Upper lobe of left lung (tissue), 6 donors: Measurements from ENCODE around the gene BEST1. TPM values are rescaled to one million over a fixed set of nuclear protein-coding genes. Genes with fewer than 3 reads are reported as not detected.
A peak's percentile ranks its signal among the peaks of the same experiment; 100 is the strongest.

Source experiments
- ATAC-seq, 2 donors: fragments of 200-7000 bp; cut with Tn5 transposase; one replicate each; pipeline ENCODE4 v1.9.1; 2022; ENCODE audit warnings: mild to moderate bottlenecking in 2 of 2, moderate library complexity in 2 of 2; ENCODE audit not compliant: low FRiP score in 2 of 2
- DNase-seq, 2 donors: peaks; one replicate each; pipeline ENCODE4 v3.0.0-alpha.2; 2019 to 2020
- H3K27ac ChIP-seq, 4 donors: fragments of 200-600 bp; sonication (generic); one replicate each; pipeline ENCODE4 v1.5.1; 2016 to 2019
- H3K27me3 ChIP-seq, 4 donors: fragments of 200-600 bp; sonication (generic); one replicate each; pipeline ENCODE4 v1.5.1; 2017 to 2019
- H3K36me3 ChIP-seq, 4 donors: fragments of 200-600 bp; sonication (generic); one replicate each; pipeline ENCODE4 v1.5.1; 2016 to 2019
- H3K4me1 ChIP-seq, 4 donors: fragments of 200-600 bp; sonication (generic); one replicate each; pipeline ENCODE4 v1.5.1; 2018 to 2019
- H3K4me3 ChIP-seq, 4 donors: fragments of 200-600 bp; sonication (generic); one replicate each; pipeline ENCODE4 v1.5.1; 2017 to 2019; ENCODE audit warnings: mild to moderate bottlenecking in 2 of 4, moderate library complexity in 1 of 4
- H3K9me3 ChIP-seq, 4 donors: fragments of 200-600 bp; sonication (generic); one replicate each; pipeline ENCODE4 v1.5.1; 2018 to 2019
- EP300 ChIP-seq, 4 donors: sonication (generic); formaldehyde crosslinking; IDR thresholded peaks; one replicate each; pipeline ENCODE4 v1.5.1; 2017; ENCODE audit warnings: antibody characterized with exemption in 4 of 4, control low read depth in 2 of 4
- POLR2A ChIP-seq, 4 donors: fragments of 450-650 bp; IDR thresholded peaks; one replicate each; pipeline ENCODE4 v1.5.1; 2016 to 2017; ENCODE audit warnings: antibody characterized with exemption in 4 of 4, mild to moderate bottlenecking in 2 of 4
- POLR2AphosphoS5 ChIP-seq, 2 donors: sonication (generic); formaldehyde crosslinking; IDR thresholded peaks; one replicate each; pipeline ENCODE4 v1.5.1; 2017; ENCODE audit warnings: antibody characterized with exemption in 2 of 2
- WGBS, 2 donors: methylation state at CpG; one replicate each; pipeline ENCODE4 v1.1.5; 2017 to 2018; 5-methylcytosine and 5-hydroxymethylcytosine counted together
- total RNA-seq, 6 donors: library from RNA; depleted of rRNA in 4 of 6; stranded (reverse); fragments of >200 nt in 4 of 6; gene quantifications; one replicate each; pipeline versions ENCODE4 v1.1.0 to v1.2.1, GENCODE V29; 2016 to 2021
- TF ChIP-seq, protein P1 (sequence below), 6 experiments: fragments of 450-650 bp in 4 of 6; fragments of 200-600 bp in 2 of 6; sonication (generic) in 2 of 6; IDR thresholded peaks; one replicate each; pipeline ENCODE4 v1.5.1; 2016 to 2019; ENCODE audit warnings: antibody characterized with exemption in 6 of 6
- donor health status: DM: no; HTN: no; CAD: no; lungs with moderate emphysema.
- donor health status: DM: no; HTN: yes; CAD: no; lungs with severe emphysema.

Gene BEST1
- total RNA-seq, 6 donors from 2014 or later, result 6.5 to 18.9 (median 10.4) TPM

- H3K9me3 ChIP-seq, result no peaks in the 10 kb centered on the region
- 79 to 85% methylated on average over 5 to 7 of the region's 7 CpGs for WGBS, 2 donors
- TF ChIP-seq POLR2AphosphoS5 (IDR thresholded peaks at IDR 0.05), result no peak
- TF ChIP-seq, protein P1, sequence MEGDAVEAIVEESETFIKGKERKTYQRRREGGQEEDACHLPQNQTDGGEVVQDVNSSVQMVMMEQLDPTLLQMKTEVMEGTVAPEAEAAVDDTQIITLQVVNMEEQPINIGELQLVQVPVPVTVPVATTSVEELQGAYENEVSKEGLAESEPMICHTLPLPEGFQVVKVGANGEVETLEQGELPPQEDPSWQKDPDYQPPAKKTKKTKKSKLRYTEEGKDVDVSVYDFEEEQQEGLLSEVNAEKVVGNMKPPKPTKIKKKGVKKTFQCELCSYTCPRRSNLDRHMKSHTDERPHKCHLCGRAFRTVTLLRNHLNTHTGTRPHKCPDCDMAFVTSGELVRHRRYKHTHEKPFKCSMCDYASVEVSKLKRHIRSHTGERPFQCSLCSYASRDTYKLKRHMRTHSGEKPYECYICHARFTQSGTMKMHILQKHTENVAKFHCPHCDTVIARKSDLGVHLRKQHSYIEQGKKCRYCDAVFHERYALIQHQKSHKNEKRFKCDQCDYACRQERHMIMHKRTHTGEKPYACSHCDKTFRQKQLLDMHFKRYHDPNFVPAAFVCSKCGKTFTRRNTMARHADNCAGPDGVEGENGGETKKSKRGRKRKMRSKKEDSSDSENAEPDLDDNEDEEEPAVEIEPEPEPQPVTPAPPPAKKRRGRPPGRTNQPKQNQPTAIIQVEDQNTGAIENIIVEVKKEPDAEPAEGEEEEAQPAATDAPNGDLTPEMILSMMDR (IDR thresholded peaks at IDR 0.05), result no peak
- TF ChIP-seq EP300 (IDR thresholded peaks at IDR 0.05), result no peak
- H3K4me3 ChIP-seq, result no peak overlapping the region
- H3K4me1 ChIP-seq, result peaks cover 57 to 77% (median 64%) of the 10 kb centered on the region in 4 donors
- H3K27me3 ChIP-seq, result no peaks in the 10 kb centered on the region
- ATAC-seq (no peak), DNase-seq (no peak)
- no peak overlapping the region for H3K27ac ChIP-seq
- no peaks in the 10 kb centered on the region for H3K36me3 ChIP-seq
Measured at GRCh38 chr11:61976813-61977475, 26.8 kb downstream of the BEST1 start.

GRCh38 chr11:61978703-61979661 lies 28.8 kb downstream of the BEST1 start:
- WGBS, 2 donors, result 55 to 69% methylated on average over 15 to 17 of the region's 17 CpGs

GRCh38 chr11:61980783-61981541 lies 30.8 kb downstream of the BEST1 start:
- Histone ChIP-seq H3K4me1 (peaks cover 25 to 44% (median 32%) of the 10 kb centered on the region in 4 donors), H3K4me3 (no peak overlapping the region), H3K9me3 (no peaks in the 10 kb centered on the region), H3K27me3 (no peaks in the 10 kb centered on the region), H3K27ac (peak overlapping the region in 1 of 4 donors; percentile 22), H3K36me3 (no peaks in the 10 kb centered on the region)
- DNase-seq (no peak), ATAC-seq (no peak)
- 73 to 79% methylated on average over 10 of the region's 10 CpGs for WGBS, 2 donors
- no peak for TF ChIP-seq POLR2AphosphoS5 (IDR thresholded peaks at IDR 0.05)
- TF ChIP-seq EP300 (IDR thresholded peaks at IDR 0.05), result no peak
- TF ChIP-seq POLR2A (IDR thresholded peaks at IDR 0.05), result no peak
- TF ChIP-seq, protein P1 (IDR thresholded peaks at IDR 0.05), result no peak

More at GRCh38 chr11:61978703-61979661, 28.8 kb downstream of the BEST1 start:
- TF ChIP-seq EP300 (IDR thresholded peaks at IDR 0.05) (no peak), POLR2AphosphoS5 (IDR thresholded peaks at IDR 0.05) (peak in 1 of 2 donors; percentile 18), POLR2A (IDR thresholded peaks at IDR 0.05) (no peak)
- TF ChIP-seq, protein P1 (IDR thresholded peaks at IDR 0.05), result no peak
- DNase-seq (peak in 1 of 2 donors; percentile 45), ATAC-seq (no peak)
- Histone ChIP-seq H3K27me3 (no peaks in the 10 kb centered on the region), H3K4me1 (peaks cover 37 to 57% (median 44%) of the 10 kb centered on the region in 4 donors), H3K36me3 (no peaks in the 10 kb centered on the region), H3K9me3 (no peaks in the 10 kb centered on the region), H3K27ac (peak overlapping the region; percentile 29 to 84 (median 76)), H3K4me3 (no peak overlapping the region)

DNA sequence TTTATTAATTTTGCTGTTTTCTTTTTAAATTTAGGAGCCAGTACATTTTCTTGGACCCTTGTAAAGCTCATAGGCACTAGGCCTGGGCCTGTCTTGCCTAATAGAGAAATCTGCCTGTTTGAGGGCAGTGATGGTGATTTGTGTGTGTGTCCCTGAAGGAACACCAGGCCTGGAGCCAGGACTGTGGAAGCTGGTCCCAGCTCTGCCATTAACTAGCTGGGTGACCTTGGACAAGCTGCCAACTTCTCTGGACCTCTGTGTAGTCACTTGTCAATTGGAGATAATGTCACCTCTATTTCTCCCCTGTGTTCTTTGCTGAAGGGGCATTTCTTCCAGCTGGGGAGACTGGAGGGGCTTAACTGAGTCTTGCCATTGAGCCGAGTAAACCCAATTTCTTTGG lies 33.3 kb downstream of the BEST1 start:
- DNase-seq (no peak), ATAC-seq (no peak)
- Histone ChIP-seq H3K4me3 (no peak overlapping the region), H3K9me3 (no peaks in the 10 kb centered on the region), H3K4me1 (peaks cover 7 to 21% (median 11%) of the 10 kb centered on the region in 4 donors), H3K27ac (no peak overlapping the region), H3K27me3 (no peaks in the 10 kb centered on the region), H3K36me3 (no peaks in the 10 kb centered on the region)
- WGBS, 2 donors, result 100% methylated on average over 1 of the region's 1 CpG
- TF ChIP-seq POLR2A (IDR thresholded peaks at IDR 0.05), result no peak
